Hematopoietic multipotent progenitor cell treated with erythropoietin and hydrocortisone succinate and interleukin-3 and kit ligand, for 8 days (in vitro differentiated cells): Measurements from ENCODE around the gene TRIM29.
"Not testable (repeated sequence)": the region's sequence is repeated elsewhere in the genome, so short reads cannot be mapped to it uniquely, and the experiment has no call there.

Experiments
- DNase-seq: peaks from one replicate; pipeline ENCODE4 v3.0.0-alpha.2; 2015

Gene TRIM29

GRCh38 chr11:120172054-120172911, 34.4 kb upstream of the TRIM29 start:
- peak; percentile 61 for DNase-seq

- DNase-seq = no peak
Observed at GRCh38 chr11:120170741-120171261, 32.9 kb upstream of the TRIM29 start.

- no peak for DNase-seq
Observed at GRCh38 chr11:120169981-120170698, 32.2 kb upstream of the TRIM29 start.

GRCh38 chr11:120168960-120169681, 31.2 kb upstream of the TRIM29 start:
- DNase-seq = peak; percentile 47

- DNase-seq = no peak
Observed at GRCh38 chr11:120168108-120168959, 30.4 kb upstream of the TRIM29 start.

- DNase-seq = no peak
Observed at GRCh38 chr11:120167659-120168058, 29.7 kb upstream of the TRIM29 start.

- no peak for DNase-seq
Observed at GRCh38 chr11:120160436-120160835, 22.5 kb upstream of the TRIM29 start.

- DNase-seq = no peak
Observed at GRCh38 chr11:120153221-120153620, 15.3 kb upstream of the TRIM29 start.

GRCh38 chr11:120151536-120151935, 13.6 kb upstream of the TRIM29 start:
- DNase-seq = no peak

GRCh38 chr11:120149246-120149645, 11.3 kb upstream of the TRIM29 start:
- DNase-seq = no peak

GRCh38 chr11:120147950-120148270, 10.0 kb upstream of the TRIM29 start:
- no peak for DNase-seq

- DNase-seq = no peak
Observed at GRCh38 chr11:120147094-120147949, 9.4 kb upstream of the TRIM29 start.

GRCh38 chr11:120146413-120147093, 8.6 kb upstream of the TRIM29 start:
- no peak for DNase-seq

GRCh38 chr11:120144501-120144900, 6.6 kb upstream of the TRIM29 start:
- DNase-seq = no peak

- not testable (repeated sequence) for DNase-seq
Observed at GRCh38 chr11:120143472-120143871, 5.6 kb upstream of the TRIM29 start.

GRCh38 chr11:120142441-120143100, 4.7 kb upstream of the TRIM29 start:
- no peak for DNase-seq

GRCh38 chr11:120141768-120142423, 4.0 kb upstream of the TRIM29 start:
- DNase-seq = no peak

GRCh38 chr11:120141113-120141767, 3.3 kb upstream of the TRIM29 start:
- DNase-seq = no peak
